ENCODE data around the gene GPR108.

GPR108 gene

DNA sequence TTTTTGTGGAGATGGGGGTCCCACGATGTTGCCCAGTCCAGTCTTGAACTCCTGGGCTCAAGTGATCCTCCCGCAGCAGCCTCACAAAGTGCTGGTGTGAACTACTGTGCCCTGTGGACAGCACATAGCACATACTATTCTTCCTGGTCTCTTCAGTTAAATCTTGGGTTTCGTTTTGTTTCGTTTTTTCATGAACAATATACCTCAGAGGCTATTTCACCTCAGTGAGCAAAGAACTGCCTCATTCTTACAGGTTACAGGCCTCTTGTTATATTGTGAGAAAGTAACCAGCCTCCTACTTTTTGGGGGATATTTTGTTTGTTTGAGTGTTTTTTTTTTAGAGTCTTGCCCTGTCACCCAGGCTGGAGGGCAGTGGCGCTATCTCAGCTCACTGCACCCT is 15.6 kb downstream of the GPR108 start:
- no peak for DNase-seq (ENCODE audit: low read depth)
- TF ChIP-seq, protein P1, sequence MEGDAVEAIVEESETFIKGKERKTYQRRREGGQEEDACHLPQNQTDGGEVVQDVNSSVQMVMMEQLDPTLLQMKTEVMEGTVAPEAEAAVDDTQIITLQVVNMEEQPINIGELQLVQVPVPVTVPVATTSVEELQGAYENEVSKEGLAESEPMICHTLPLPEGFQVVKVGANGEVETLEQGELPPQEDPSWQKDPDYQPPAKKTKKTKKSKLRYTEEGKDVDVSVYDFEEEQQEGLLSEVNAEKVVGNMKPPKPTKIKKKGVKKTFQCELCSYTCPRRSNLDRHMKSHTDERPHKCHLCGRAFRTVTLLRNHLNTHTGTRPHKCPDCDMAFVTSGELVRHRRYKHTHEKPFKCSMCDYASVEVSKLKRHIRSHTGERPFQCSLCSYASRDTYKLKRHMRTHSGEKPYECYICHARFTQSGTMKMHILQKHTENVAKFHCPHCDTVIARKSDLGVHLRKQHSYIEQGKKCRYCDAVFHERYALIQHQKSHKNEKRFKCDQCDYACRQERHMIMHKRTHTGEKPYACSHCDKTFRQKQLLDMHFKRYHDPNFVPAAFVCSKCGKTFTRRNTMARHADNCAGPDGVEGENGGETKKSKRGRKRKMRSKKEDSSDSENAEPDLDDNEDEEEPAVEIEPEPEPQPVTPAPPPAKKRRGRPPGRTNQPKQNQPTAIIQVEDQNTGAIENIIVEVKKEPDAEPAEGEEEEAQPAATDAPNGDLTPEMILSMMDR (conservative IDR thresholded peaks at IDR 0.05; ENCODE audit: low read depth, low read length): no peak
- no peak overlapping the region for H3K4me3 ChIP-seq (ENCODE audit: low read length)

- no peak for DNase-seq (ENCODE audit: low read depth)
- TF ChIP-seq, protein P1 (conservative IDR thresholded peaks at IDR 0.05; ENCODE audit: low read depth, low read length): no peak
Observed at GRCh38 chr19:6721138-6721474, 16.3 kb downstream of the GPR108 start.

DNA sequence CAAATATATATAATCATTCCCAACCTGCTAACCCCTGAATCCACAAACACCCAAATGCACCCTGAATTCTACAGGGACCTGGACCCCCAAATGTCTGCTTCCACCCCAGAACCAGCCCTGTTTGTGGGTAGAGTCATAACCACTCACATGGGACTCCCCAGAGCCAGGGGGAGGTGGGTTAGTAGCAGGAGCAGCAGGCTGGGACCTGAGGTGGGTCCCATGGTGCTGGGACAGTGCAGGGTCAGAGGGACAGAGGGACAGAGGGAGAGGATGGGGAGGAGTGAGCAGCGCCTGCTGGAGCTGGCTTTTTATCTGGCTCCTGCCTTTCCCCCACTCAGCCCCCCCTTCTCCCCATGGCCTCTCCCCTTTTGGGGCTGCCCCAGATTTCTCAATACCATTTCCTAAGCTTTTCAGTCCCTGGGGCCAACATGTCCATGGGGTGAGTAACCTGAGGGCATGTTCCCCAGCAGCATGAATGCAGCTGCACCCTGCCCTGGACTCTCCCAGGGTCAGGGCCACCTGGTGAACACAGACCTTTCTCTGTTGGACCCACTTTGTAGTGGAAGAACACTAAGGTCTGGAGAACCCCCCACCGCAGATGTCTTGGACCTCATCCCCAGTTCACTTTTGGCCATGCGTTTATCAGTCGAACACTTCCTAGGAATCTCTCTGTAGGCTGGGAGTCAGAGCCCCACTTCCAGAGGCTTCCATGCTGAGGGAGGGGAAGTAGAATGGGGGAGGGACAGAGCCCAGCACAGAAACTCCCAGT is 16.8 kb downstream of the GPR108 start, which contains the start of gene C3:
Gene C3, minus strand, starts transcription at position 282 of the 769 bp plus-strand sequence. Its CDS starts 61 bp downstream, at position 221.
- H3K4me3 ChIP-seq (ENCODE audit: low read length): no peak within 1 kb of the TSS
- TF ChIP-seq, protein P1 (conservative IDR thresholded peaks at IDR 0.05; ENCODE audit: low read depth, low read length): no peak
- DNase-seq (ENCODE audit: low read depth): no peak

More at GRCh38 chr19:6721138-6721474, 16.3 kb downstream of the GPR108 start:
- H3K4me3 ChIP-seq (ENCODE audit: low read length): no peak overlapping the region

DNA sequence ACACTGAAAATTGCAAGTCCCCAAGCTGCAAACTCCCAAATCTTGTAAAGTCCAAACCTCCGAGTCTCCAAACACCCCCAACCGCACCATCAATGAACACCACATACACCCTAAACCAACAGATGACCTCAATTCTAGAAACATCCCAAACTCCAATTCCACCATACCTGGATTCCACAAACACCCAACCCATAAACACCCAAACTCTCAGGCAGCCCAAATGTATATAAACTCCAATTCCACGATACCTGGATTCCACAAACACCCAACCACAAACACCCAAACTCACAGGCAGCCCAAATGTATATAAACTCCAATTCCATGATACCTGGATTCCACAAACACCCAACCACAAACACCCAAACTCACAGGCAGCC is 17.4 kb downstream of the GPR108 start:
- no peak overlapping the region for H3K4me3 ChIP-seq (ENCODE audit: low read length)
- no peak for DNase-seq (ENCODE audit: low read depth)
- TF ChIP-seq, protein P1 (conservative IDR thresholded peaks at IDR 0.05; ENCODE audit: low read depth, low read length): no peak

GRCh38 chr19:6719540-6719861 is 17.9 kb downstream of the GPR108 start:
- no peak for DNase-seq (ENCODE audit: low read depth)
- no peak overlapping the region for H3K4me3 ChIP-seq (ENCODE audit: low read length)
- TF ChIP-seq, protein P1 (conservative IDR thresholded peaks at IDR 0.05; ENCODE audit: low read depth, low read length): no peak

DNA sequence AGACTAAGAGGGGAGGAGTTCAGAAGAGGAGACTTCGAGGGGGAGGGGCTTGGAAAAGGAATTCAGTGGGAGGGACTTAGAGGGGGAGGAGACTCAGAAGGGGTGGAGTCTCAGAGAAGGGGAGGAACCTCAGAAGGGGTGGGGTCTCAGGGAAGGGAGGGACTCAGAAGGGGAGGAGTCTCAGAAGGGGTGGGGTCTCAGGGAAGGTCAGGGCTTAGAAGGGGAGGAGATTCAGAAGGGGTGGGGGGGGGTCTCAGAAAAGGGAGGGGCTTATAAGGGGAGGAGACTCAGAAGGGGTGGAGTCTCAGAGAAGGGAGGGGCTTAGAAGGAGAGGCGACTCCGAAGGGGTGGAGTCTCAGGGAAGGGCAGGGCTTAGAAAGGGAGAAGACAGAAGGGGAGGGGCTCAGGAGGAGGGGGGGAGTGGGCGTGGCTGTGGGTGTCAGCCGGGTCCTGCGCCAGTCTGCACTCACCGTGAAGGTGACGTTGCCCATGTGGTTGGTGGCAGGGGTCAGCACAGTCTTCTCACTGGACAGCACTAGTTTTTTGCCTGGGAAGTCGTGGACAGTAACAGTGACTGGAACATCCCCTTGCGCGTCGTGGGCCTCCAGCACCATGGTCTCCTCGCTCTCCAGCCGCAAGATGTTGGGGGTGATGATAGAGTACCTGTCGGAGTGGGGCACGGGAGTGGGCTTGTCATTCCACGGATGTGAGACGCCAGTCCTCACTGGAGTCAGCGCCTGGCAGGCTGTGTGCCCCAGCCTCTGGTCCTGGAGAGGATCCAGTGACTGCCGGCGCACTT is 18.4 kb downstream of the GPR108 start:
- TF ChIP-seq, protein P1 (conservative IDR thresholded peaks at IDR 0.05; ENCODE audit: low read depth, low read length): no peak
- no peak for DNase-seq (ENCODE audit: low read depth)
- no peak overlapping the region for H3K4me3 ChIP-seq (ENCODE audit: low read length)
